RKO (cell line): ENCODE measurements around the gene UBE2QL1.

ENCODE experiments used
- DNase-seq: peaks from one replicate; pipeline ENCODE4 v3.0.0-alpha.2; 2016; ENCODE audit warnings: low spot score

Gene UBE2QL1

GRCh38 chr5:6430418-6431028, 18.1 kb upstream of the UBE2QL1 start:
- DNase-seq, result no peak

GRCh38 chr5:6431214-6432195, 17.2 kb upstream of the UBE2QL1 start:
- no peak for DNase-seq

- no peak for DNase-seq
These were observed 16.5 kb upstream of the UBE2QL1 start for GRCh38 chr5:6432206-6432605.

- no peak for DNase-seq
These were observed 13.9 kb upstream of the UBE2QL1 start for GRCh38 chr5:6434731-6435130.

- DNase-seq, result no peak
These were observed 13.3 kb upstream of the UBE2QL1 start for GRCh38 chr5:6435356-6435755.

- DNase-seq, result no peak
These were observed 11.8 kb upstream of the UBE2QL1 start for GRCh38 chr5:6436715-6437331.

GRCh38 chr5:6439588-6440550, 8.8 kb upstream of the UBE2QL1 start:
- no peak for DNase-seq

GRCh38 chr5:6442333-6442732, 6.3 kb upstream of the UBE2QL1 start:
- no peak for DNase-seq

- no peak for DNase-seq
These were observed 5.3 kb upstream of the UBE2QL1 start for GRCh38 chr5:6443326-6443725.

GRCh38 chr5:6446042-6446441, 2.6 kb upstream of the UBE2QL1 start:
- DNase-seq, result no peak

- DNase-seq, result no peak
These were observed 1.9 kb upstream of the UBE2QL1 start for GRCh38 chr5:6446626-6447309.

GRCh38 chr5:6447384-6448140, 1.1 kb upstream of the UBE2QL1 start:
- no peak for DNase-seq

- DNase-seq, result no peak
These were observed 543 bp upstream of the UBE2QL1 start for GRCh38 chr5:6448141-6448491.

- DNase-seq, result no peak
These were observed 953 bp downstream of the UBE2QL1 start for GRCh38 chr5:6449465-6450158.

- no peak for DNase-seq
These were observed 1.7 kb downstream of the UBE2QL1 start for GRCh38 chr5:6450319-6450833.

GRCh38 chr5:6452622-6453504, 4.2 kb downstream of the UBE2QL1 start:
- no peak for DNase-seq

GRCh38 chr5:6453937-6454560, 5.4 kb downstream of the UBE2QL1 start:
- DNase-seq, result no peak

GRCh38 chr5:6454628-6455053, 6.0 kb downstream of the UBE2QL1 start:
- DNase-seq, result no peak
